Stimulated activated CD8-positive, alpha-beta memory T cell treated with anti-CD3 and anti-CD28 coated beads, Interleukin-12 subunit alpha, Interleukin-12 subunit beta, amount 100 ng/mL, for 1 hour (primary cell): ENCODE data around the gene APBA2.
"Not testable (repeated sequence)": the region's sequence is repeated elsewhere in the genome, so short reads cannot be mapped to it uniquely, and the experiment has no call there.

Experiments used
- DNase-seq: peaks from one replicate; pipeline ENCODE4 v3.0.0-alpha.2; 2020; ENCODE audit warnings: low read depth

Gene APBA2

DNA sequence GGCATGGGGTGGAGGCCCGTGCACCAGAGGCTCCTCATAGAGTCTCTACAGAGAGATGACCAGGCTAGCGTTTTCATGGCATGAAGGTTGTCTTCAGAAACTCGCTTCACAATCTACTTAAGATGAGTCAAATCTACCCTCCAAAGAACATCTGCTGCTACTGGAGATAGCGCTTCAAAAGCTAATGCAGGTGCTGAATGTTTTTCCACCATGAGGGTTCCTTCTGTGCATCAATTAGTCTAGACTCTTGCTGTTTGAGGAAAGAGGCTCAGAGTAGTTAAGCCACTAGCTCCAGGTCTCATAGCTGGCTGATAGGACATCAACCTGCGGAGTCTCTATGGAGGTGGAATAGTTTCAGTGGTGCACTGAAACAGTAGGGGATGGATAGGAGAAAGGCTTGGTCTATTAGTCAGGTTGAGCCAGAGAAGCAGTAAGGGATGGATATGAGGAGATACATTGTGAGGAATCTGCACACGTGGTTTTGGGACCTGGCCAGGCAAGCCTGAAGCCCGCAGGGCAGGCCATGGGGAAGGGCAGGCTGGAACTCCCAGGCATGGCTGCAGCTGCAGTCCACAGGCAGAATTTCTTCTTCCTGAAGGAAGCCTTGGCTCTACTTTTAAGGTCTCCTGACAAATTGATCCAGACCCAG lies 117.5 kb downstream of the APBA2 start:
- no peak for DNase-seq

DNA sequence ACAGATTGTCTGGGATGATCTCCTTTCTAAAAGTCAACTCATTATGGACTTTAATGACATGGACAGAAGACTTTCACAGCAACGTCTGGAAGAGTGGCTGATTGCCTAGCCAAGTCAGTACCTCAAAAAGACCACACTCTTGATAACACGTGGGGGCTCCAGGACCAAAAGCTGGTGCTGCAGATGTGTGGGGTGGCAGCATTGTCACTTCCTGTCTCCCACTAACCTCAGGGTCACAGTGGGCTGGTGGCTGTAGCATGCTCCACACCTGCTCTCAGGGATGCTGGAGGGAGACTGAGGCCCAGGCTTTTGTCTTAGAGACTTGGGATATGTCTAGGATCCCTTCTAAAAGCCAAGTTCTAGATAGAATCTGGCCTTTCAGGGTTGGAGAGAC lies 118.1 kb downstream of the APBA2 start:
- DNase-seq, result no peak

DNA sequence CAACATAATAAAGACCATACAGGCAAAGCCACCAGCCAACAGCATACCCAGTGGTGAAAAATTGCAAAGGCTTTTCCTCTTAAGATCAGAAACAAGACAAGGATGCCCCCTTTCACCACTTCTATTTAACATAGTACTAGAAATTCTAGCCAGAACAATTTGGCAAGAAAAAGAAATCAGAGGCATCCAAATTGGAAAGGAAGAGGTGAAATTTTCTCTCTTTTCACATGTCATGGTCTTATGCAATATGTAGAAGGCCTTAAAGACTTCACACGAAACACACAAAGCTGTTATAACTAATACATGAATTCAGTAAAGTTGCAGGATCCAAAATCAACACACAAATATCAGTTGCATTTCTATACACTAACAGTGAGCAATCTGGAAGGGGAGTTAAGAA lies 120.2 kb downstream of the APBA2 start:
- DNase-seq, result no peak

DNA sequence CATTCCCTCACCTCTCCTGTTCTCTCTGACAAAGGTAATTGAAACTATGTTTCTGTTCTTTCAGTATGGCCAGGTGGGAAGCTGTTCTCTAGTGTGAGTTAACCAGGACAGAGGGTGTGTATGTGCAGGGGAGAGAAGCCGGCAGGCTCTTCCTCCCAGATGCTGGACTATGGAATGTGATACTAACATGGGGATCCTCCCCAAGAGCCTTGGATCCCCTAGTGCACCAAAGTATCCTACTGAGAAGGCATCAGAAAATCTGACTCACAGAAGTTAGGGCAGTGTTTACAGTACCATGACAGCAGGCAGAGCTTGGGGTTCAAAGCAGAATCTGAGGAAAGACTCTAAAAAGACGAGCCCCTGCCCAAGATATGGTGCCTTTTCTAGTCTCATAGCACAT lies 123.1 kb downstream of the APBA2 start:
- DNase-seq, result no peak

DNA sequence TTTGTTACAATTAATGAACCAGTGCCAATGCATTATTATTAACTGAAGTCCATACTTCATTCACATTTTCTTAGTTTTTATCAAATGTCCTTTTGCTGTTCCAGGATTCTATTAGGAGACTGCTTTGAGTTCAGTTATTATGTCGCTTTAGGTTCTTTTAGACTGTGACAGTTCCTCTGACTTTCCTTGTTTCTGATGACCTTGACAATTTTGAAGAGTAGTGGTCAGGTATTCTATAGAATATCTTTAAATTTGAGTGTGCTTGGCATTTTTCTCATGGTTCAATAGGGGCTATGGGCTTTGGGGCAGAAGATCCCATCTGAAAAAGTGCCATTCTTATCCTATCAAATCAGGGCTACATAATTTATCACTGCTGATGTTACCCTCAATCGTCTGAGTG lies 126.3 kb downstream of the APBA2 start:
- DNase-seq, result no peak

DNA sequence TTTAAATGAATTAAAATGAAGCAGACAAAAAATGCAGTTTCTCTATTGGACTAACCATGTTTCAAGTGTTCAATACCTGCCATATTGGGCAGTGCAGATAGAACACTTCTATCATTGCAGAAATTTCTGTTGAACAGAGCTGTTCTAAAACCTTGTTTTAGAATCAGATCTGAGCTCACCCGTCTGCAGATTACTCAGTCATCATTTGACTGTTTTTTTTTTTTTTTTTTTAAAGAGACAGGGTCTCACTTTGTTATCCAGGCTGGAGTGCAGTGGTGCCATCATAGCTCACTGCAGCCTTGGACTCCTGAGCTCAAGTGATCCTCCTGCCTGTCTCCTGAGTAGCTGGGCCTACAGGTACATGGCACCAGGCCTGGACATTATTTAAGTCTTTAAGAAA lies 128.7 kb downstream of the APBA2 start:
- DNase-seq, result no peak

DNA sequence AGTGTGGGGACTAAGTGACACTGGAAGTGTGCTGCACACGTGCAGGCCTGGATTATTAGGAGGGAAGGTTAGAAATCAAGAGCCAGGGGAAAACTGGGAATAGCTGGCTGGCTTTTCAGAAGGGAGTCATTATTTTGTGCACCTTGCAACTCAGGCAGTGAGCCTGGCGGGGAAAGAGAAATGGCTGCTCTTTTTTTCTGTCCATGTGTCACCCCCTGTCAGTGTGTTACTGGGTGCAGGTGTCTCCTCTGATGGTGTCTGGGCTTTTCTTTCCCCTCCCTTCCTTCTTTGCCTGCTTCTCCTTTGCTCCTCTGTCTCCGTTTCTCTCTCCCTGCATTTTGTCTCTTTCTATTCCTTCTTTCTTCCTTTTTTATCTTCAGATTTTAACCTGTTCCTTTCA lies 130.7 kb downstream of the APBA2 start:
- no peak for DNase-seq

DNA sequence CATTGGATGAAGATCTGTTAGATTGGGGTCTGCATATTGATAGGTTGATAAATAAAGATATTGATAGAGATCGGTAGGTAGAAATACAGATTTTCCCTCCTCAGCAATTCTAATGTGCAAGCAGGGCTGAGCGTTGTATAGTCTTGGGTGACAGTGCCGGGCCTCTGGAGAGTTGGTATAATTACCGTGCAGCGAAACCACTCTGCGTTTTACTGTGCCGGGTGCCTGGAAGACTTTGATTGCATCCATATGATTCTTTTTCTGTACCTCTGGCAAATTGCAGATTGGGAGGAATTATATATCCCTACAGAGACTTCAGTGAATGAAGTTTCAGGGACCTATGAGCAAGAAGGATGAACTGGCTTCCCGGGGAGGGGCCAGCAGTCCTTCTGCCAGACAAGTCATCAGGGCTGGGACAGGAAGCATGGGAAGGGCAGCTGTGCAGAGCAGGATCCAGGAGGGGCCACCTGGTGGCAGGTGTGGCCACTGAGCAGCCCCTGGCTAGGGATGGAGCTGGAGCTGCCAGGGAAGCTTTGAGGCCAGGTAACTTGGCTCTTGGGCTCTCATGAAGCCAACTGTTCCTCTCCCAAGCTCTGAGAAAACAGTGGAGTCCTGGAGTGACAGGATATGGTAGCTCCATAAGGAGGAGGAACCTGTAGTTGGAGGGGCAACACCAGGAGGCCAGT lies 132.5 kb downstream of the APBA2 start:
- no peak for DNase-seq

DNA sequence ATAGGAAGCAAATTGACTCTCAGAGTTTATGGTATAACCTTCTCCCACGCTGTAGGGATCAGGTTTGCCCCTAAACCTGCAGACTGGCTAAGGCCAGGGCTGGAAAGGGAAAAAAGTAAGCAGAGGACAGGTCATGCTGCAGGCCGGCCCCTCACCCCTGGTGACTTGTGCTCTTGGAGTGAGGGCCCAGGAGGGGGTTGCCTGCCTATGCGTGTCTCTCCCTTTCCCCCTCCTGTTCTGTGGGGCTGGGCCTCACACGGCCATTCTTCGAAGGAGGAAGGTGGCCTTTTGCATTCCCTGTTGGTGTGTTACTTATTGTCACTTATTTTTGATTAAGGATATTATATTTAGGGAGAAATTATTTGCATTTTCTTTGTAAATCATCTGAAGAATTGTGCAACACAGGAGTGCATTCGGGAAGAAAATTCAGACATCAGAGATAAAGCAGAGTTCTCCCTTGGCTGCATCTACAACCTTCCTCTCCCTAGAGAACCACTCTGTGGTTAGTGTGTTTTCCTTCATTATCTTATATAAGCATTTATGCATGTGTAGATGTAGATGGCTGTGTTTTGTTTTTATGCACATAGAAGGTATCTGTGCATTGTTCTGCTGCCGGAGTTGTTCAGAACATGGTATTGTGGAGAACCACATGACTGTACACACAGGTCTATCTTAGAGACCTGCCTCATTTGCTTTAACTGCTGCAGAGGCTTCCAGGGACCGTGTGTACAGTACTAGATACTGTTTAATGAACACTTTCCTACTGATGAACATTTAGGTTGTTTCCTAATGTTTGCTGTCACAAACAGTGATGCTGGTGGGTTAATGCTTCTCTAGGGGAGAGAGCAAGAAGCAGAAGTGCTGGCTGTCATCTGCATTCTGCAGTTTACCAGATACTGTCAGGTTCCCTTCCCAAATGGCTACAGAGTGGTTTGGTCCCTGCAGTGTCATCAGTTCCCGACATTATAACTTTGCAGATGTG lies 133.5 kb downstream of the APBA2 start:
- DNase-seq, result no peak

DNA sequence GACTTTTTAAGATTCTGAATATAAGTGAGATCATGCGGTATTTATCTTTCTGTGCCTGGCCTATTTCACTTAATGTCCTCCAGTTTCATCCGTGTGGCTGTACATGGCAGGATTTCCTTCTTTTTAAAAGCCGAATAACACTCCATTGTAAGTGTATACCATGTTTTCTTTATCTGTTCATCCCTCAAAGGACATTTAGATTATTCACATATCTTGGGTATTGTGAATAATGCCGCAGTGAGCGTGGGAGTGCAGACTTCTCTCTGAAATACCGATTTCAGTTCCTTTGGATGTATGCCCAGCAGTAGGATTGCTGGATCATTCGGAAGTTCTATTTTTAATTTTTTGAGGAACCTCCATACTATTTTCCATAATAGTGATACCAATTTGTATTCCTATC lies 136.1 kb downstream of the APBA2 start:
- no peak for DNase-seq

DNA sequence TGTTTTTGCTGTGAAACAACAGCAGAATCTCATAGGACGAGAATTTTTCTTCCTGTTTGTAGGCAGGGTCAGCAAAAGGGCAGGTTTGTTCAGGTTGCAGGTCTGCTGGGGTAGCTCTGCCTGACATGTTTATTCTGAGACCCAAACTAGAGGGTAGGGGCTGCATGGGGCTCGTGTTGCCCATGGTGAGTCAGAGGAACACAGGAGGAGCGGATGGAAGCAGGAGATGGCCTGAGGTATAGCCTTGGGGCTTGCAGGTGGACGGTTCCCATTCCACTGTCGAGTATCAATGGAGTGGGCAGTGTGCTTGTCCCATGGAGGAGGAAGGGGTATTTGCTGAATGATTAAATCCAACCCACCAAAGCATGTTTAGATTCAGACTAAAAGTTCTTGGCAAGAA lies 138.9 kb downstream of the APBA2 start:
- DNase-seq, result no peak

DNA sequence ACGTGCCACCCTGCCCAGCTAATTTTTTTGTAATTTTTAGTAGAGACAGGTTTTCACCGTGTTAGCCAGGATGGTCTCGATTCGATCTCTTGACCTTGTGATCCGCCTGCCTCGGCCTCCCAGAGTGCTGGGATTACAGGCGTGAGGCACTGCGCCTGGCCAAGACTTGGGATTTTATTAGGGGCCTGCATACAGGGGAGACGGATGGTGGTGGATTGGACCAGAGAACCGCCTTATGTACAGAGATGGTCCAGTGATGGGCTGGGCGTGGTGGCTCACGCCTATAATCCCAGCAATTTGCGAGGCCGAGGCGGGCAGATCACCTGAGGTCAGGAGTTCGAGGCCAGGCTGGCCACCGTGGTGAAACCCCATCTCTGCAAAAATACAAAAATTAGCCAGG lies 139.6 kb downstream of the APBA2 start:
- DNase-seq, result not testable (repeated sequence)

DNA sequence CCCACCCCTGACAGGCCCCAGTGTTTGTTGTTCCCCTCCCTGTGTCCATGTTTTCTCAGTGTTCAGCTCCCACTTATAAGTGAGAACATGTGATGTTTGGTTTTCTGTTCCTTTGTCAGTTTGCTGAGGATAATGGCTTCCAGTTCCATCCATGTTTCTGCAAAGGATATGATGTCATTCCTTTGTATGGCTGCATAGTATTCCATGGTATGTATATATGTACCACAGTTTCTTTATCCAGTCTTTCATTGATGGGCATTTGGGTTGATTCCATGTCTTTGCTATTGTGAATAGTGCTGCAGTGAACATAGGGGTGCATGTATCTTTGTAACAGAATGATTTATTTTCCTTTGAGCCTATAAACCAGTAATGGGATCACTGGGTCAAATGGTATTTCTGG lies 142.4 kb downstream of the APBA2 start:
- DNase-seq, result not testable (repeated sequence)

DNA sequence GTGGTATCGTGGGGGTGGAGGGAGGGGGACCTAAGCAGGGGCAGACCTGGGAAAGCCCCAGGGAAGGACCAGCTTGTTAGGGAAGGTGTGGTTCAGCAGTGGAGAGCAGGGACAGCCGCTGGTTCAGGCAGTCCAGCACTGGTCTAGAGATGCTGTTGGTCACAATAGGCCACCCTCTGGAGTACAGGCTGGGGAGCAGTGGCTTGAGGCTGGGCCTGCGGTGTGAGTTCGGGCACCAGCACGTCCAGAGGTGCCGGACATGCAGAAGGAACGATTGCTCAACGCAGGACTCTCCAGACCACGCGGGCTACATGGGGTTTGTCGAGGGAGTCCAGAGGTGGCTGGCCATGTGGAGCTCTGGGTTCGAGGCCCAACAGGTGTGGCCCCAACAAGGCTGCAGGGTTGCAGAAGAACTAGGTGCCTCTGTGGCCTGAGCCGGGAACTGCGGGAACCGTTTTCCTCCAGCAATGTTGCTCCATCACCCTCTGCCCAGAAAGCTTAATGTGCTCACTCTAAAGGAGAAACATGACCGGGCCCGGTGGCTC lies 143.9 kb downstream of the APBA2 start:
- DNase-seq, result no peak

DNA sequence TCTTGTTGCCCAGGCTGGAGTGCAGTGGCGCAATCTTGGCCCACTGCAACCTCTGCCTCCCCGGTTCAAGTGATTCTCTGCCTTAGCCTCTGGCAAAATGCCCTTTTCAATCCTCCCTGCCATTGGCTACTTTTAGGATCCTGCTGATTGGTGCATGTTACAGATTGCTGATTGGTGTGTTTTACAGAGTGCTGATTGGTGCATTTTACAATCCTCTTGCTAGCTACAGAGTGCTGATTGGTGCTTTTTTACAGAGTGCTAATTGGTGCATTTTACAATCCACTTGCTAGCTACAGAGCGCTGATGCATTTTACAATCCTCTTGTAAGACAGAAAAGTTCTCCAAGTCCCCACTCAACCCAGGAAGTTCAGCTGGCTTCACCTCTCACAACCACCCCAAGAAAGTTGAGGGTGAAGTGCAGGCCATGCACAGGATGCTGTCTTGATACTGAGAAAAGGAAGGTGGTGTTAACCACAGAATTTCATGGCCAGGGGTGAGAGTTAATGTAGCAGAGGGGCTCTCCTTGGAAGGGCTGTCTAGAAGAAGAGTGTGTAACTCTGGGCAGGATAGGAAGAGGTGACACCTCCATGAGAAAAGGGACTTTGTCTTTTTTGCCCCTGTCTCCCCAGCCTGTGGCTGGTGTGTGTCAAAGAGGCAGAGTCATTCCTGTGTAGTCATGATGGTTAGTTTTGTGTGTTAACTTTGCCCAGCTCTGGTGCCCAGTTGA lies 145.9 kb downstream of the APBA2 start:
- DNase-seq, result no peak

DNA sequence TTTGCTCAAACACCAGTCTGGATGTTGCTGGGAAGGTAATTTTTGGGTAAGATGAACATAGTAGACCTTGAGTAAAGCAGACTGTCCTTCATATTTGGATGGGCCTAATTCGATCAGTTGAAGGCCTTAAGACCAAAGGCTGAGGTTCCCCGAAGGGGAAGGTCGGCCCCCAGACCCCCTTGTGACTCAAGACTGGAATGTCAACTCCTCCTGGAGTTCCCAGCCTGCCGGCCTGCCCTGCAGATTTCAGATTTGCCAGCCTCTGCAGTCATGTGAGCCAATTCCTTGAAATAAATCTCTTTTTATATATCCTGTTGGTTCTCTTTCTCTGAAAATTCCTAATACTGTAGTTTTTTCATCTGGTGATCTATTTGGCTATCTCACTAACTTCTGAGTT lies 146.5 kb downstream of the APBA2 start:
- no peak for DNase-seq

DNA sequence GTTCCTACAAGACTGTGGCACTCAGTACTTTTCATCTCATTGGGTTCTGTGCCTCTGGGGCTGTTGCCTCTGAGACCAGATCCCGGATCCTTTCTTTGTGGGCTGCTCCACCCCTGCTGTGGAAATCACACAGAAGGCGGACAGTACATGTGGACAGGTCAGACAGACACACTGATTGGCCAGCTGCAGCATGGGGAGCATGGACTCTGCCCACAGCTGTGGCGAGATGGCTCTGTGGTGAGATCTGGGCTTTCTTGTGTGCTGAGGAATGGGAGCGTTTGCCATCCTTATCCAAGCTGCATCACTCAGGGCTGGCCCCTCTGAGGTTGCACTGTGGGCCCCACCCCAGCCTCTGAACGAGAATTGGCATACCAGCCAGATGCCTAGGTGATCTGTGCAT lies 147.0 kb downstream of the APBA2 start:
- DNase-seq, result no peak

DNA sequence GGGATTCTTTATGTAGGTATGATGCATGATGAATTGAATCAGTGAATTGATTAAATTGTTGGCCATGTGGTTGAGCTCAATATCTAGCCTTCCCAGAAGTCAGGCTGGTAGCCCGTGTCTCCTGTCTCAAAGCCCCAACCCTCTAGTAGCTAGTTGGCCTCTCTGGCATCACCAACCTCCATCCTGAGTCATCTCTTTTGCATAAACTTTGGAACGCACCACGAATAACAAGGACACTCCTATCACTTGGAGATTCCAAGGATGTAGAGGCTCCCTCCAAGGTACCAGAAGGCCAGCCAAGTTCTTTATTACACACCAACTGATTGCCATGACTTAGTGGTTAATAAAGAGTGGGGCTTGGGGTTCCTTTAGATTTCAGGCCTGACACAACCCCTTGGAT lies 148.4 kb downstream of the APBA2 start:
- DNase-seq, result no peak

DNA sequence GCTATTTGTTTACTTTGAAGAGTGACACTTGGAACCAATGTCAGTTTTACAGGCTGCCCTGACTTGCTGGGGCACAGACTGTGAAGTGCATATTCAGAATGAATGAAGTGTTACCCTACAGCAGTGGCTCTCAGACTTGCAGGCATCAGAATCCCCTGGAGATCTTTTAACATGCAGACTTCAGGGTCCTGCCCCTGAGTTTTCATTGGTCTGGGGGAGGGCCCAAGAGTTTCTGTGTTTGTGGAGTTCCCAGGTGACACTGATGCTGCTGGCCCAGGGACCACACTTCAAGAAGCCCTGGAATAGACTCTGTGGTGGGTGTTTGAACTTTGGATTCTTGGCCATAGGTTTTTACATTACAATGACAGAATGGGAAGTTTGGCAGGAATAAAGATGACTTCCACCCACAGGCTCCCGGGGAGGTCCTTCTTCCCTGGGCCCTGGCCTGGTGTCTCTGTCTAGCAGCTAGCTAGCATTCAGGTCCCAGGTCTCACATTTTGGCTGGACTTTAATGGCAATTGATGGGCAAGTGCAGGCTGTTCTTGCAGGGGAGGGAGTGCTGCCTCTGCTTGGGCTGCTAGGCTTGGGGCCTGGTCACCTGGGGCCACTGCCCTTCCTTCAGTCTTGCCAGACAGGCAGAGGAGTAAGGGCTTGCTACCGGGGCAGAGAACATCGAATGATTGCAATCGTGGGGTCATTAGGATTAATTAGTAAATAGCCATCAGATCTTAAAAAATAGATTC lies 149.0 kb downstream of the APBA2 start:
- no peak for DNase-seq

DNA sequence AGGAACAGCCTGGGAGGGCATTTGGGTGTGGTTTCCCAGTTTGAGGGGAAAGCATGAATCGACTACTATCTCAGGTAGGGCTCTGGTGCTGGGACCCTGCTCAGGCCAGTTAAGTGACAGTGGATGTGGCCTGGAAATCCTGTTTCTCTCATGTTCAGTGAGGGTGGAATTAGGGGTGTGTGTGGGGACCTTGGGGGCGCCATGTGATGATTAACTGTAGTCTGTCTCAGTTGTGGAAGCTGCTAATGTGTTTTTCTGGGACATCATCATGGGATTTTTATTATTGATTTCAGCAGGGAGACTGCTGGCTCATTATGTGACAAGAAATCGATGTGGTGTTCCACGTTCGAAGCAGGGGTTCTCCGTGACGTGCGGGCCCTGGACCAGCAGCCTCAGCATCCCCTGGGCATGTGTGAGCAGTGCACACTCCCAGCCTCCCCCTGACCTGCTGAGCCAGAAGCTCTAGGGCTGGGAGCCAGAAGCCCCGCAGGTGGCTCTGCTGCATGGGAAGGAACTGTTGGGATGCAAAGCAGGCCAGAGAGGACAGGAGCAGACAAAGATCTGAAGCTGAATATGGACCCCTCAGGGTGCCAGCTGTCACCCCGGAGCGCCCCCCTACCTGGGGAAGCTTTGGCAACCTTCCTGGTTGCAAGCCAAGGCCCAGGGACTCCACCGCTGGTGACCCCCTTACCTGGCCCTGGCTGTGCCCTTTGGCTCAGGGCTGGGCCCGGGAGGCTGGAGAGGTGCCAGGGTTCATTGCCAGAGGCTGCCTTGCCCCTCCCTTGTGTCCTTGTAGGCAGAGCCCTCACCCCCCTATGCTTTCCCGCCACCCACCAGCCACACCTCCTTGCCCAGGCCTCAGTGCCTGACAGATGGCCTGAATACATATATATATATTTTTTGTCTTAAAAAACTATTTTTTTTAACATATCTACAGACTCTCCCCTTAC lies 149.8 kb downstream of the APBA2 start:
- no peak for DNase-seq
